HG03064 (cell line): ENCODE results near the gene SLFN11.
"Not testable (repeated sequence)": the region's sequence is repeated elsewhere in the genome, so short reads cannot be mapped to it uniquely, and the experiment has no call there.

ENCODE experiments used
- ATAC-seq: cut with Tn5 transposase; IDR thresholded peaks from one replicate; pipeline ENCODE4 v1.9.1; 2021; ENCODE audit warnings: low read depth; ENCODE audit not compliant: unreplicated experiment

SLFN11 gene

DNA sequence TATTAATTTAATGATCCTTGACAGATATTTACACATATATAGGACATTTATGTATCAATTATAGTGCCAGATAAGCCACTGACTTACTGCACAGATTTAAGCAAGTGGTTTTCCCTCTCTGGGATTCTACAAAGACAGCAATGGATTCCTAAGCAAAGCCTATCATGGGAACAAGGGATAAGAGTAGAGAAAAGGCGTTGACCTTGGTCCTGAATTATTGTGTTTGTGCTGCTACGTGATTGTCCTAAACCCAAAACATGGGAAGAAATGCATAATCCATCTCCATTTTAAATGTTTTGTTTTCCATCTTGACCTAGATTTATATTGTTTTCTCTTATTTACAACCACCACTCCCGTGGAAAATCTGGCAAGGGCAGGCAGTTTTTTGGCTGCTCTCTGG lies 14.0 kb downstream of the SLFN11 start:
- no peak for ATAC-seq

DNA sequence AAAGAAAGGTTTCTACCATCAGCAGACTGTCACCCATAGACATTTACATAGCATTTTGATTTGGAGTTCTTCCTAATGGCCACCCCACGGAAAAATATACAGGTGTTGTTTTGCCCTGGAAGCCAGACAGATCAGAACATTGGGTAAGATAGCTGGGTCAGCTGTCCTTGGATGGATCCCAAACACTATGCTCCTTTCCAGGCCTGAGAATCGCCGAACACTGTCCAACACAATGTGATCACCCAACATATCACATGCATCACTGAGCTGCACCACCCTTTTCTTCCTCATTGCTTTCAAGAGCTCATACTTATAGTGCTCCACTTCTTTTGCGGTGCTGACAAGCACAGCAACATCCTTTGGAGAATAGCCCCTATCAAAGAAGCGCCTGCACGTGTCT lies 21.1 kb downstream of the SLFN11 start:
- ATAC-seq: no peak

DNA sequence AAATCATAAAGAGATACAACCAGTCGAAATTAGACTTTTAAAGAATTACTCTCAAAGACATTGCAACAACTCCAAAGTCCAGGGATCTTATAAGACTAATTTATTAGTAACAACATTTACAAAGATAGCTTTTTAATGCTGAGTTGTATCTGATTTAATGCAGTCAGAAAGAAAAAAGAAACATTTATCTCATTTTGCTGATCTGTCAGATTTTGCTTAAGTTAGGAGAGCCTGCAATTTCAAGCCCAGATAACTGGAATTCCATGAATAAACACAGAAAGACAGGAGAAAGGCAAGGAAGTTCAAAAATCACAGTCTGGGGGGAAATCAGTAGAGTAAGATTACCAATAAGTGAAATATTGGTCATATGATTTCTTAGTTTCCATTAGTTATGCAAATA lies 22.9 kb downstream of the SLFN11 start:
- ATAC-seq: no peak

DNA sequence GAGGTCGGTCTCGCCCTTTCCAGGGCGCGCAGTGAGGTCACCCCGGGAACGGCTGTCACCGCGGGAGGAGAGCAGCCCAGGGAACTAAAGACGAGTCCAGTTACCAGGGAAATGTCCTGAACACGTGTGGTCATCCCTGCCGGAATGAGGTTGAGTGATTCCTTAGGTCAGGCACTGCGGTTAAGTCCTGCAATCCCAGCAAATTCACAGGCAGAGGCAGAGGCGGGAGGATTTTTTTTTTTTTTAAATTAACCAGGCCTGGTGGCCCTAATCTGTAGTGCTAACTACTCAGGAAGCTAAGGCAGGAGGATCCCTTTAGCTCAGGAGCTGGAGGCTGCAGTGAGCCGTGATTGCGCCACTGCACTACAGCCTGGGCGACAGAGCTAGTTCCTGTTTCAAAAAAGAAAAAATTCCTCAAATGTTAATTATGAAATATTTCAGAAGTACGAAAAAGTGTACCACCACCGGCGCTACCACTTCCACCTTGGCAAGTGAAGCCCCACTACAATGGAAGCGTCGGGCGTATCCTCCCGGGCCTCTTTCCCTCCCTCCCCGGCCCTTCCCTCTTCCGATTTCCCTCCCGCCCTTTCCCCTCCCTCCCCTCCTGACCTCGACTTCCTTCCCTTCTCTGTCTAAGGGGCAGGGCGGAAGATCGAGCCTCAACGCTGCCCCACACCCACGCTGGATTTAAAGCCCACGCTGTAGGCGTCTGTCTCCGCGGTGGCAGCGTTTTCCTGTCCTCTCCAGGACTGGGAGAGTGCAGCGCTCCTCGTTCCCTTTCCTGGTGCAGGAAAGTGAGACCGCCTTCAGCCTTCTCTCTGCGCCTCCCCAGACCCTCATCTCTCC lies 27.3 kb downstream of the SLFN11 start:
- no peak for ATAC-seq

DNA sequence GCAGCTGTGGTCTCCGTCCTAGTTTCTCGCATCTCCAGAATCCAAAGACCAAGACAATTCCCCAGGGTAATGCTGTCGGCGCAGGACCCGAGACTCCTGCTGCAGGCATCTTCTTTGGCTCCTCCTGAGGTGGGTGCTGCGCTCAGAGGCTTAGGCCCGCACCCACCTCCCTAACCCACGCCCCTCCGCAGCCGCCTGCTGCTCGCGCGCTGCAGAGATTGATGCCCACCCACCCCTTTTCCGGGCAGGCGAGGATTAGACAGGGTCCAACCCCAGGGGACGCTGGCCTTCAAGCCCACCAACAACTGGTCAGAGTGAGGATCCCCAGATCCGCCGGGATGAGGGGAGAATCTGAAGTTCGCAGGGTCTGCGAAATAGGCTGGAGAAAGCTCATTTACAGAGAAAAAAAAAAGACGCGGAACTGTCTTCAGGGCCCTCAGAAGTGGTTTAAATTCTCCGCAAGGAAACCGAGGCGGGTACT lies 27.9 kb downstream of the SLFN11 start:
- ATAC-seq: no peak

DNA sequence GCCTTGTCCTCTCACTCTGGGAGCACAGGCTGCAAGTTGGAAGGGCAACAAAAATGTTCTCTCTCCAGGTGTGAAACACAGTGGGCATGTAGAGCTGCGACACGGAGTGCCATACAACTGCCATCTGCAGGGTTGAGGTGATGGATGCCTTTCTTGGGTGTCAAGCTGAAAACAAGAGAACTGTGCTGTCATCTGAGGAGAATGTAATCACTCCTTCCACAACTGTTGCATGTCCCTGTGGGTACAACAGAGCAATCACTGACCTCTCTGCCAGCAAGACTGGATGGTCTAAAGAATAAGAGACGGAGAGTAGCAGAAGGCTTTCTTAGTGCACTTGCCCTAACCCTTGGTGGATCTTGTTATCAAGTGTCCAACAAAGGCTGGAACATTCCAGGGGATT lies 29.2 kb downstream of the SLFN11 start:
- ATAC-seq: no peak

DNA sequence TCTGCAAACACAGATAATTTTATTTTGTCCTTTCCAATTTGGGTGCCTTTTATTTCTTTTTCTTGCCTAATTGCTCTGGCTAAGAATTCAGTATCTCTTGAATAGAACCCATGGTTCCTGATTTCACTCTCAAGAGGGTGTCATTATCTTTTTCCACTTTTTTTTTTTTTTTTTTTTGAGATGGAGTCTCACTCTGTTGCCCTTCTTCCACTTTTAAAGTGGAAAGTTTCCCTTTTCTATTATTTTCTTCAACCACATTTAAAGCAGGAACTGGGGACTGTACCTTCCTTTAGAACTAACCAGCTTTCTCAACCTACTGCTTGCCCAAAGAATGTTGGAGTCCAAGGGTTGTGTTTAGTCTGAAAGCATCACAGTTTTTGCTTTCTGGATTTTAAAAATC lies 31.1 kb downstream of the SLFN11 start:
- no peak for ATAC-seq

DNA sequence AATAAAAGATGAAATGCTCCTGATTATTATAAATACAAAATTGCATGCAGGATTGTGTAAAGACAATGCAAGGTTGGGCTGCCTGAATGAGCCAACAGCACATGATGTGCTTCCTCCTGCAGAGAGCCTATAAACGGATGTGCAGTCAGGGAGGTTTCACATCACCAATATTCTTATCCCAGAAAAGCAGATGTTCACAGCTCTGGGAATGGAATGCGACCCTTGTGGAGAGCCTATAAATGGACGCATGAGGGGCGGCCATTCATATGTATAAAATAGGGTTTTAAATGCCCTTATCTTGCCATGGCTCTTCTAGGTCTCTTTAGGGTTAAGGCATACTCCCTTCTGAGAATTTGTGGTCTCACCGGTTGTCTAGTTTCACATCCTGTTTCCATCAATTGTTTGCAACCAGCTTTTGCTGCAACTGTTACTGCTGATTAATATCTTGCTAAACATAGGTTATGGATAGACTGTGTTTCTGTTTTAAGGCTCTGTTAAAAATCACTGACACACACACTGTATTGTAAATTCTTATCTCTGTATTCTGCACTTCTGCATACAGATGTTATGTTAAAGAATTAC lies 31.9 kb downstream of the SLFN11 start:
- ATAC-seq: no peak

DNA sequence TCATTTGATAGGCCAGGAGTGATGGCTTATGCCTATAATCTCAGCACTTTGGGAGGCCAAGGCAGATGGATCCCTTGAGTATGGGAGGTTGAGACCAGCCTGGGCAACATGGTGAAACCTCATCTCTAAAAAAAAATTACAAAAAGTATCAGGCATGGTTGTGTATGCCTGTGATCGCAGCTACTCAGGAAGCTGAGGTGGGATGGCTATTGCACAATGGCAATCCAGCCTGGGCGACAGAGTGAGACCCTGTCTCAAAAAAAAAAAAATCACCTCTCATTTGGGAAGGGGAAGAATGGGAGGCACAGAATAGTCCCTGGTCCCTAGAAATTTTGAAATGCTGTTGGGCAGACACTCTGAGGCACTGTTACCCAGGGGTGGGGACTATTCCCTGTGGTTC lies 35.2 kb downstream of the SLFN11 start:
- ATAC-seq: no peak

DNA sequence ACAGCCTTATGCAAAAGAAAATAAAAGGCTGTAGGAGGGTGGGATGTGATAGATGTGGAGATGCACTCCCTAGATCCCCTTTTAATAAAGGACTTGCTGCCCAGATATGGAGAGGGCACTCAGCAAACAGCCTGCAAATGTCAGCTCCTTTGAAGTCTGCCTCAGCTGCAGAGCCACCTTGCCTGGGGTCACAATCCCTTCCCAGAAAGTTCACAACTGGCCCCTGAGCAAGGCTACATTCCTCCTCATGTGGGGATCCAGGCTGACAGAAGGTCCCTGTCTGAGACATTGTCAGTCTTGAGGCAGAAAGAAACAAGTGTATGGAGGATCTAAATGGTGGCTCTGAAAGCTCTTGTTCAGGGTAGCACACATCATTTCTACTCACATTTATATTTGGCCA lies 36.1 kb downstream of the SLFN11 start:
- no peak for ATAC-seq

DNA sequence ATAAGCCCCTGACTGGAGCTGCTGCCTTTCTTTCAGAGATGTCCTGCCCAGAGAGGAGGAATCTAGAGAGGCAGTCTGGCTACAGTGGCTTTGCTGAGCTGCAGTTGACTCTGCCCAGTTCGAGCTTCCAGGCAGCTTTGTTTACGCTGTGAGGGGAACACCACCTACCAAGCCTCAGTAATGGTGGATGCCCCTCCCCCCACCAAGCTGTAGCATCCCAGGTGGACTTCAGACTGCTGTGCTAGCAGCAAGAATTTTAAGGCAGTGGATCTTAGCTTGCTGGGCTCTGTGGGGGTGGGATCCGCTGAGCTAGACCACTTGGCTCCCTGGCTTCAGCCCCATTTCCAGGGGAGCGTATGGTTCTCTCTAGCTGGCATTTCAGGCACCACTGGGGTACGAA lies 39.8 kb downstream of the SLFN11 start:
- not testable (repeated sequence) for ATAC-seq

DNA sequence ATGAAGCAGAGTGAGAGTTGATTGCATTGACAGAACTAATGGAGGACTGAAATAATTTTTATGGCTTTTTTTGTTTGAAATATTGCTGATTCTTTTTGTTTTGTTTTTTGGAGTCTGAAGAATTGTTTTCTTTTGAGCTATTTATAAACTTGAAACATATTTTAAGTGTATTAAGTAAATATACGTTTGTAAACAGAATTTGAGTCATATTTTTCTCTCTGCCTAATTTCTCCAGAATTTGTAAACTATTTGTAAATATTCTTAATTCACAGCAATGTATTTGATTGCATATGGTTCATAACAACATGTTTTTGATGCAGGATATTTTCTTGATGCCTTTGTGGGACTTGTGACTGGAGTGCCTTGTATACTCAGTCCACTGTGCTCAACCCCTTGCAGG lies 50.7 kb downstream of the SLFN11 start:
- no peak for ATAC-seq

DNA sequence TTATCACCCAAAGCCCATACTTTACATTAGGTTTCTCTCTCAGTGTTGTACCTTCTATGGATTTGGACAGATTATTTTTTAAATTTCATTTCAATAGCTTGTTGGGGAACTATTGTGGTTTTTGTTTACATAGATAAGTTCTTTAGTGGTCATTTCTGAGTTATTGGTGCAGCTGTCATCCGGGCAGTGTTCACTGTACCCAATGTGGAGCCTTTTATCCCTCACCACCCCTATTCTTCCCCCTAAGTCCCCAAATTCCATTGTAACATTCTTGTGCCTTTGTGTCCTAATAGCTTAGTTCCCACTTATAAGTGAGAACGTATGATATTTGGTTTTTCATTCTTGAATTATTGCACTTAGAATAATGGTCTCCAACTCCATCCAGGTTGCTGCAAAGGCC lies 57.5 kb downstream of the SLFN11 start:
- no peak for ATAC-seq

DNA sequence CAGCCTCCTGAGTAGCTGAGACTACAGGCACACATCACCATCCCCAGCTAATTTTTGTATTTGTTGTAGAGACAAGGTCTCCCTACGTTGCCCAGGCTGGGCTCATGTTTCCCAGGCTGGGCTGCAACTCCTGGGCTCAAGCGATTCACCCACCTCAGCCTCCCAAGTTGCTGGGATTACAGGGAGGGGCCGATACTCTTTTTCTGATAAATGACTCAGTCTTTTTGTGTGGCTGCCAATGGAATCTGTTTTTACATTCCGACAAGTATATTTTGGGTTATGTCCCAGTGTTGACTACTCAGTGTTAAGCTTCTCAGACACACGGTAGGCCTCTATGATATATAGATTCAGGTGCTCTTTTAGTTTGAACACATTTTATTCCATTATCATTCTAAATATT lies 58.1 kb downstream of the SLFN11 start:
- ATAC-seq: no peak

DNA sequence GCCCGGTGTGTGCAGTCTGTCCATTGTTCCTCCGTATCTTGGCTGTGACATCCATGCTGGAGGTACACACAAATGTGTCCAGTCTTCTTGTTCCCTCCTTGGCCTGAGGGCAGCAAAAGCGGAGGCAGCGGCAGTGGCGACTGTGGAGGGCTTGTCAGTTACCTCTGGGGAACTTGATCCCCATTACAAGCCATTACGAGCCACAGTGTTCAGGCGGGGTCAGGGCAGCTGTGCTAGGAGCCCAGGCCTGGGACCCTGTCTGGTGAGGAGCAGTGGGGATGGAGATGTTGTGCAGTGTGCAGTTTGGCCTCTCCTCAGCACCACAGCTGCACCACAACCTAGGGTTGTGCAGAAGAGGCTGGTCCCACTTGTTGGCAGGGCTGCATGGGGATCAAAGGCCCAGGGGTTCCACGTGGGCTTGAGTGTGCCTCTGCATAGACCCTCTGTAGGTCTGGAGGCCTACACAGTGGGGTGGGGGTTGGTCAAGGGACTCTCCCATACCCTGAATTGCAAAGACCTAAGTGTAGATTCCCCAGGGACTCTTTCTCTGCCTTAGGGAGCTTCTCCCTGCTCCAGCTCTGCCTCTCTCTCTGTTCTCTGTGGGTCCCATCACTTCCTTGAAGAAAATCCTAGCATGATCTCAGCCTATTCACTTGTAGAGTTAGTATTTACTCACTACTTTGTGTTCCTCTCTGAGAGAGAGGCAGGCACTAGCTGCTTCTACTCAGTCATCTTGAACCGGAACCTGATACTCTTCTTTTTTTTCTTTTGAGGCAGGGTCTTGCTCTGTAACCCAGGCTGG lies 58.8 kb downstream of the SLFN11 start:
- no peak for ATAC-seq

DNA sequence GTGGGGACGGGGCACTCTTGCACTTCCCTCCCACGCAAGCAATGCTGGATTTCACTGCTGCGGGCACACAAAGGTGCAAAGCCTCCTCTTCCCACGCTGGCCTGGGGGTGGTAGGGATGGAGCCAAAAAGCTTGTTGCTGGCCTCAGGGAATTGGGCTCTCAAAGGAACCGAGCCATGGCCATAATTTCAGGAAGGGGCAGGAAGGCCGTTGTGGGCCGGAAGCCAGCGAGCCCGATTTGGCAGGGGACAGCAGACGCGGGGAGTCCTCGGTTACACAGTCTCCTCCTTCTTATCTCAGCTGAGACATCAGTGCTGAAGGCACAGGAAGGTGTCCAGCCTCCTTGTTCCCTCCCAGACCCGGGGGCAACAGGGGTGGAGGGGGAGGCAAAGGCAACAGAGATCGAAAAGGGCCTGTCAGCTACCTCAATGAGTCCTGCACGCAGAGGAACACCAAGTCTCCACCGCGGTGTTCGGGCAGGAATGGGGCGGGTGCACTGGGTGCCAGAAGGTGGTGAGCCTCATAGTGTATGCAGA lies 59.5 kb downstream of the SLFN11 start:
- no peak for ATAC-seq

DNA sequence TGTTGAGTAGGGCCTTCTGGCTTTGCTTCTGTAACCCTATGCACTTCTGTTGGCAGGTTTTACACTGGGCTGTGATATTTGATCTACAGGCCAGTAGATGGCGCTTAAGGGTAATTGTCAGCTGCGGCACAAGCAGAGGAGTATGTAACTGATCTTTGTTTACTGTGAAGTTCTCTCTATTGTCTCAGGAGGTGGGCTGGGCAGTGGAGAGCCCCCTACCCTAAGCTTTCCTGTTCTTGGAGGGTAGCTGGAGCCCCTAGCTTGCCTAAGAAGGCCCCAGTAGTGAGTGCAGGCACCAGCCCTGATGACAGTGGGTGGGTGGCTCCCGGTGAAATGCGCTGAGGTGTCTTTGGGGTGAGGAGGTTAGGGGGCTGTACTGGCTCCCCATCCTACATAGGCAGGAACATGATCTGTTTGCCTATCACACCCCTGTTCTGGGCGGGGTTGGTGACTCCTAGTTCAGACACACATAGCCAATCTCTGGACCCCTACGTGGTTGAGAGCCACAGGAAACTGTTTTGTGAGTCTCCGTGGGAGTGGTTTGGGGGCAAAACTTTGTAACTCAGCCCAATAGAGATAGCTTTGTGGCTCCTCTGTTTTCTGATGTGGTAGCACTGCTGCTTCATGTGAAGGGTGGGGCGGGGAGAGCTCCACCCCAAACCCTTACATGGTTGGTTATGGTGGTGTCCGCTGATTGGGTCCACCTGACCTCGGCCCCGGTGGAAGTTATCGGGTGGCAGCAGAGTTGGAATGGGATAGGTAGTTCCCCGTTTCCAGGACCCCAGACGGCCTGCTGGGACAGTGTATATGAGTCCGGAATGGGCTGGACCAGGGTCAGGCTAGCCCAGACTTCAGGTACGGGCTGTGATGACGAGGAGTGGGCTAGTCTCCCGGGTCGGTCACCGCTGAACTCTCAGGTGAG lies 60.4 kb downstream of the SLFN11 start:
- ATAC-seq: no peak

DNA sequence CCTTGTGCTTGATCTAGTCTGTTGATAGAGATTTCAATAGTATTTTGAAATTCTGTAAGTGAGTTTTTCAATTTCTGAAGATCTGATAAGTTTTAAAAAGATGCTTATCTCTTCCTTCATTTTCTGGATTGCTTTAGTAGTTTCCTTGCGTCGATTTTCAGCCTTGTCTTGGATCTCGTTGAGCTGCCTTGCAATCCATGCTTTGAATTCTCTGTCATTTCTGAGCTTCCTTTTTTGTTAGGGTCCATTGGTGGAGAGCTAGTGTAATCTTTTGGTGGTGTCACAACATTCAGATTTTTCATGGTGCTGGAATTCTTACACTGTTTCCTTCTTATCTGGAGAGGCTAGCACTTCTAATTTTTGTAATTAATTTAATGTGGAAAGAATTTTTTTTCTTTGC lies 61.1 kb downstream of the SLFN11 start:
- no peak for ATAC-seq

DNA sequence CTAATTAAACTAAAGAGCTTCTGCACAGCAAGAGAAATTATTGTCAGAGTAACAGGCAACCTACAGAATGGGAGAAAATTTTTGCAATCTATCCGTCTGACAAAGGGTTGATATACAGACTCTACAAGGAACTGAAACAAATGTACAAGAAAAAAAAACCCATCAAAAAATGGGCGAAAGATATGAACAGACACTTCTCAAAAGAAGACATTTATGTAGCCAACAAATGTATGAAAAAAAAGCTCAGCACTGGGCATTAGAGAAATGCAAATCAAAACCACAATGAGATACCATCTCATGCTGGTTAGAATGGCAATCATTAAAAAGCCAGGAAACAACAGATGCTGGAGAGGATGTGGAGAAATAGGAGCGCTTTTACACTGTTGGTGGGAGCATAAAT lies 64.1 kb downstream of the SLFN11 start:
- ATAC-seq: not testable (repeated sequence)
